ENCODE data around the gene OLA1. TPM values are rescaled to one million over a fixed set of nuclear protein-coding genes. Genes with fewer than 3 reads are reported as not detected.
"Not testable (repeated sequence)": the region's sequence is repeated elsewhere in the genome, so short reads cannot be mapped to it uniquely, and the experiment has no call there.

OLA1 gene
- total and polyA plus RNA-seq, 2 of the 13 experiments (the other 11 are each of a cell fraction or from before 2014, with no cell fraction given), result 153 to 241 TPM

- CTCF ChIA-PET (ENCODE audit: low intra/inter-chr PET ratio, low total read pairs); H3K4me2 ChIP-seq (ENCODE audit: low read depth, low read length); POLR2A ChIA-PET; H3K27ac ChIP-seq (ENCODE audit: extremely low read length, insufficient read depth, low read length); H3K36me3 ChIP-seq (replicated peaks in 1 of 2; ENCODE audit: control insufficient read depth in 1 of 2, insufficient read depth in 2 of 2, low read length in 2 of 2); H2AFZ ChIP-seq (ENCODE audit: low read length); FAIRE-seq; H3K79me2 ChIP-seq (ENCODE audit: insufficient read depth, low read length); in situ Hi-C loops (cut with HindIII; ENCODE audit: extremely low pct_ligation_motif_present, low pct_unique_long_range_greater_than_20kb); ATAC-seq; DNase-seq (ENCODE audit: low spot score); H4K20me1 ChIP-seq (ENCODE audit: insufficient read depth, low read length); BruUV-seq (replicated peaks); H3K9ac ChIP-seq (ENCODE audit: insufficient read depth, low read depth, low read length); H3K4me1 ChIP-seq (ENCODE audit: insufficient read depth, low read length); H3K9me3 ChIP-seq (ENCODE audit: low read length); intact Hi-C loops (cut with micrococcal nuclease; ENCODE audit: unreplicated experiment); H3K4me3 ChIP-seq (replicated peaks in 1 of 3; ENCODE audit: insufficient read depth in 1 of 3, low read depth in 2 of 3, low read length in 3 of 3): not testable (repeated sequence)
- H3K27me3 ChIP-seq (ENCODE audit: control insufficient read depth in 1 of 2, insufficient read depth in 2 of 2, low read length in 2 of 2), result peaks cover 2 to 23% of the 10 kb centered on the region in 2 experiments; a peak in 4 of 5 replicates
- 24% methylated on average over 5 of the region's 6 CpGs for WGBS (ENCODE audit: low lambda C conversion rate)
Measured at GRCh38 chr2:174270263-174270662, 21.9 kb upstream of the OLA1 start.

DNA sequence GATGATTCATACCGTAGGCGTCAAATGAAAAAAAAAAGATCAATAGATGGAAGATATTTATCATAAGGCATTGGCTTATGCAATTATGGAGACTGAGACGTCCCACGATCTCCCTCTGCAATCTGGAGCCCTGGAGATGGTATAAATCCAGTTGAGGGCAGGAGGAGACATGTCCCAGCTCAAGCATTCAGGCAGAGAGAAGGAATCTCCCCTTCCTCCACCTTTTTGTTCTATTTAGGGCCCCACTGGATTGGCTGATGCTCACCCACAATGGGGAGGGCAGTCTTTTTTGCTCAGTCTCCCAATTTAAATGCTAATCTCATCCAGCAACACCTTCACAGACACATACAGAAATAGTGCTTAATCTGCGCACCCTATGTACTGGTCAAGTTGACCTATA lies 18.0 kb upstream of the OLA1 start:
- Histone ChIP-seq H3K4me3 (replicated peaks in 1 of 3; ENCODE audit: insufficient read depth in 1 of 3, low read depth in 2 of 3, low read length in 3 of 3) (no peak overlapping the region), H2AFZ (ENCODE audit: low read length) (no peak overlapping the region), H4K20me1 (ENCODE audit: insufficient read depth, low read length) (no peaks in the 10 kb centered on the region), H3K9ac (ENCODE audit: insufficient read depth, low read depth, low read length) (no peak overlapping the region), H3K4me1 (ENCODE audit: insufficient read depth, low read length) (peaks cover 7% of the 10 kb centered on the region), H3K27me3 (ENCODE audit: control insufficient read depth in 1 of 2, insufficient read depth in 2 of 2, low read length in 2 of 2) (peaks cover 2 to 25% of the 10 kb centered on the region in 2 experiments; a peak in 4 of 5 replicates), H3K79me2 (ENCODE audit: insufficient read depth, low read length) (no peaks in the 10 kb centered on the region), H3K4me2 (ENCODE audit: low read depth, low read length) (no peak overlapping the region), H3K9me3 (ENCODE audit: low read length) (no peaks in the 10 kb centered on the region), H3K27ac (ENCODE audit: extremely low read length, insufficient read depth, low read length) (no peak overlapping the region), H3K36me3 (replicated peaks in 1 of 2; ENCODE audit: control insufficient read depth in 1 of 2, insufficient read depth in 2 of 2, low read length in 2 of 2) (no peaks in the 10 kb centered on the region)
- DNase-seq (ENCODE audit: low spot score) (no peak), ATAC-seq (no peak), FAIRE-seq (no peak)
- intact Hi-C loops (cut with micrococcal nuclease; ENCODE audit: unreplicated experiment) (no loop called here), in situ Hi-C loops (cut with HindIII; ENCODE audit: extremely low pct_ligation_motif_present, low pct_unique_long_range_greater_than_20kb) (no loop called here)
- ChIA-PET POLR2A (no interaction called here), CTCF (ENCODE audit: low intra/inter-chr PET ratio, low total read pairs) (no interaction called here)
- 59% methylated on average over 5 of the region's 5 CpGs for WGBS (ENCODE audit: low lambda C conversion rate)
- no TSS peak for BruUV-seq (replicated peaks)
- TF ChIP-seq SP4 (CRISPR knock-in tag; IDR thresholded peaks at IDR 0.05), result no peak
- no peak for TF ChIP-seq FOSL1 (CRISPR knock-in tag; IDR thresholded peaks at IDR 0.05; ENCODE audit: borderline replicate concordance)
- TF ChIP-seq, protein P1, sequence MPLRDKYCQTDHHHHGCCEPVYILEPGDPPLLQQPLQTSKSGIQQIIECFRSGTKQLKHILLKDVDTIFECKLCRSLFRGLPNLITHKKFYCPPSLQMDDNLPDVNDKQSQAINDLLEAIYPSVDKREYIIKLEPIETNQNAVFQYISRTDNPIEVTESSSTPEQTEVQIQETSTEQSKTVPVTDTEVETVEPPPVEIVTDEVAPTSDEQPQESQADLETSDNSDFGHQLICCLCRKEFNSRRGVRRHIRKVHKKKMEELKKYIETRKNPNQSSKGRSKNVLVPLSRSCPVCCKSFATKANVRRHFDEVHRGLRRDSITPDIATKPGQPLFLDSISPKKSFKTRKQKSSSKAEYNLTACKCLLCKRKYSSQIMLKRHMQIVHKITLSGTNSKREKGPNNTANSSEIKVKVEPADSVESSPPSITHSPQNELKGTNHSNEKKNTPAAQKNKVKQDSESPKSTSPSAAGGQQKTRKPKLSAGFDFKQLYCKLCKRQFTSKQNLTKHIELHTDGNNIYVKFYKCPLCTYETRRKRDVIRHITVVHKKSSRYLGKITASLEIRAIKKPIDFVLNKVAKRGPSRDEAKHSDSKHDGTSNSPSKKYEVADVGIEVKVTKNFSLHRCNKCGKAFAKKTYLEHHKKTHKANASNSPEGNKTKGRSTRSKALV (CRISPR knock-in tag; IDR thresholded peaks at IDR 0.05), result no peak
- no peak for TF ChIP-seq ZNF672 (CRISPR knock-in tag; IDR thresholded peaks at IDR 0.05)
- TF ChIP-seq TRIM24 (CRISPR knock-in tag; IDR thresholded peaks at IDR 0.05), result no peak
- TF ChIP-seq DRAP1 (CRISPR knock-in tag; IDR thresholded peaks at IDR 0.05), result no peak
- TF ChIP-seq GATA4 (IDR thresholded peaks at IDR 0.05; ENCODE audit: borderline replicate concordance, low read depth), result no peak
- TF ChIP-seq DPF2 (CRISPR knock-in tag; IDR thresholded peaks at IDR 0.05; ENCODE audit: borderline replicate concordance, low read depth), result no peak
- no peak for TF ChIP-seq ZNF629 (CRISPR knock-in tag; conservative IDR thresholded peaks at IDR 0.05)
- TF ChIP-seq ZNF550 (CRISPR knock-in tag; IDR thresholded peaks at IDR 0.05; ENCODE audit: borderline replicate concordance), result no peak
- TF ChIP-seq GZF1 (CRISPR knock-in tag; IDR thresholded peaks at IDR 0.05), result no peak
- TF ChIP-seq, protein P2, sequence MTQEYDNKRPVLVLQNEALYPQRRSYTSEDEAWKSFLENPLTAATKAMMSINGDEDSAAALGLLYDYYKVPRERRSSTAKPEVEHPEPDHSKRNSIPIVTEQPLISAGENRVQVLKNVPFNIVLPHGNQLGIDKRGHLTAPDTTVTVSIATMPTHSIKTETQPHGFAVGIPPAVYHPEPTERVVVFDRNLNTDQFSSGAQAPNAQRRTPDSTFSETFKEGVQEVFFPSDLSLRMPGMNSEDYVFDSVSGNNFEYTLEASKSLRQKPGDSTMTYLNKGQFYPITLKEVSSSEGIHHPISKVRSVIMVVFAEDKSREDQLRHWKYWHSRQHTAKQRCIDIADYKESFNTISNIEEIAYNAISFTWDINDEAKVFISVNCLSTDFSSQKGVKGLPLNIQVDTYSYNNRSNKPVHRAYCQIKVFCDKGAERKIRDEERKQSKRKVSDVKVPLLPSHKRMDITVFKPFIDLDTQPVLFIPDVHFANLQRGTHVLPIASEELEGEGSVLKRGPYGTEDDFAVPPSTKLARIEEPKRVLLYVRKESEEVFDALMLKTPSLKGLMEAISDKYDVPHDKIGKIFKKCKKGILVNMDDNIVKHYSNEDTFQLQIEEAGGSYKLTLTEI (CRISPR knock-in tag; conservative IDR thresholded peaks at IDR 0.05), result no peak
- TF ChIP-seq ZNF263 (CRISPR knock-in tag; IDR thresholded peaks at IDR 0.05), result no peak
- TF ChIP-seq ZNF331 (CRISPR knock-in tag; IDR thresholded peaks at IDR 0.05), result no peak
- no peak for TF ChIP-seq ZNF337 (CRISPR knock-in tag; IDR thresholded peaks at IDR 0.05; ENCODE audit: borderline replicate concordance, low read depth)

Data from HepG2 (cell line).